Neural progenitor cell (in vitro differentiated cells): ENCODE results near the gene DDX17. TPM values are rescaled to one million over a fixed set of nuclear protein-coding genes. Genes with fewer than 3 reads are reported as not detected.
A peak's percentile ranks its signal among the peaks of the same experiment; 100 is the strongest.

ENCODE experiments used
- DNase-seq: peaks from one replicate; pipeline ENCODE4 v3.0.0-alpha.2; 2016; ENCODE audit warnings: low spot score
- H2AFZ ChIP-seq: fragments of 200-600 bp; sonication (generic); replicated peaks from 2 replicates; pipeline ENCODE4 v1.6.1; 2016; ENCODE audit warnings: antibody characterized with exemption
- H3F3A ChIP-seq: fragments of 200-600 bp; sonication (generic); 2 replicates; pipeline ENCODE4 v1.6.1; 2016; ENCODE audit warnings: antibody characterized with exemption, low read depth
- H3K27ac ChIP-seq: fragments of 200-600 bp; sonication (generic); 2 replicates; pipeline ENCODE4 v1.5.1; 2016; ENCODE audit warnings: mild to moderate bottlenecking
- H3K27me3 ChIP-seq: fragments of 200-600 bp; sonication (generic); 2 replicates; pipeline ENCODE4 v1.6.1; 2016; ENCODE audit warnings: mild to moderate bottlenecking, moderate library complexity
- H3K36me3 ChIP-seq: fragments of 200-600 bp; sonication (generic); 2 replicates; pipeline ENCODE4 v1.5.1; 2016
- H3K4me1 ChIP-seq: fragments of 200-600 bp; sonication (generic); 2 replicates; pipeline ENCODE4 v1.6.1; 2016; ENCODE audit warnings: mixed run types
- H3K4me2 ChIP-seq: fragments of 200-600 bp; sonication (generic); 2 replicates; pipeline ENCODE4 v1.6.1; 2016
- H3K4me3 ChIP-seq: fragments of 200-600 bp; sonication (generic); 2 replicates; pipeline ENCODE4 v1.5.1; 2016
- H3K79me2 ChIP-seq: fragments of 200-600 bp; sonication (generic); 2 replicates; pipeline ENCODE4 v1.6.1; 2016; ENCODE audit warnings: low read depth
- H3K9ac ChIP-seq: fragments of 200-600 bp; sonication (generic); 2 replicates; pipeline ENCODE4 v1.6.1; 2016
- H3K9me3 ChIP-seq: fragments of 200-600 bp; sonication (generic); 2 replicates; pipeline ENCODE4 v1.5.1; 2016; ENCODE audit warnings: low read depth
- H4K20me1 ChIP-seq: fragments of 200-600 bp; sonication (generic); 2 replicates; pipeline ENCODE4 v1.6.1; 2016; ENCODE audit warnings: low read depth
- H3K27ac Mint-ChIP-seq: 3 replicates; pipeline ENCODE4 v1.8.0; 2021; ENCODE audit warnings: mixed read lengths
- H3K27me3 Mint-ChIP-seq: 2 replicates; pipeline ENCODE4 v1.8.0; 2022; ENCODE audit warnings: low read depth, mild to moderate bottlenecking, inconsistent platforms, moderate library complexity, mixed read lengths; ENCODE audit not compliant: insufficient read depth
- H3K36me3 Mint-ChIP-seq: 3 replicates; pipeline ENCODE4 v1.8.0; 2021; ENCODE audit warnings: mixed read lengths
- H3K4me1 Mint-ChIP-seq: 3 replicates; pipeline ENCODE4 v1.8.0; 2021; ENCODE audit warnings: mixed read lengths
- H3K4me3 Mint-ChIP-seq: 3 replicates; pipeline ENCODE4 v1.8.0; 2021; ENCODE audit warnings: mild to moderate bottlenecking, moderate library complexity, mixed read lengths
- H3K9me3 Mint-ChIP-seq: 3 replicates; pipeline ENCODE4 v1.8.0; 2020; ENCODE audit warnings: mixed read lengths
- CTCF ChIP-seq: fragments of 200-600 bp; sonication (generic); IDR thresholded peaks from 2 replicates; pipeline ENCODE4 v1.5.1; 2017; ENCODE audit warnings: antibody characterized with exemption, mild to moderate bottlenecking
- EZH2 ChIP-seq: fragments of 200-600 bp; sonication (generic); IDR thresholded peaks from 2 replicates; pipeline ENCODE4 v1.6.1; 2017; ENCODE audit warnings: antibody characterized with exemption, mild to moderate bottlenecking, moderate library complexity
- EZH2phosphoT487 ChIP-seq: fragments of 200-600 bp; sonication (generic); IDR thresholded peaks from 2 replicates; pipeline ENCODE4 v1.6.1; 2017; ENCODE audit warnings: antibody characterized with exemption
- total RNA-seq: library from RNA; depleted of rRNA; stranded (reverse); fragments of >200 nt; gene quantifications from 2 replicates; pipeline ENCODE4 v1.2.3, GENCODE V29; 2015; ENCODE audit warnings: low replicate concordance

The DDX17 gene
- total RNA-seq, 1 donor from 2014 or later = 621 TPM

GRCh38 chr22:38455076-38455529 is 51.0 kb downstream of the DDX17 start, which contains the start of gene KCNJ4:
Gene KCNJ4 (minus strand): TSS chr22:38455199. CDS start chr22:38428132, 27,067 bp downstream.
- no peaks in the 10 kb centered on the region for H3K36me3 ChIP-seq
- Mint-ChIP-seq H3K36me3 (no peaks in the 10 kb centered on the region), H3K4me3 (peak within 1 kb of the TSS; percentile 89), H3K27me3 (peaks cover 25% of the 10 kb centered on the region), H3K4me1 (peaks cover 57% of the 10 kb centered on the region), H3K27ac (no peak within 1 kb of the TSS), H3K9me3 (no peaks in the 10 kb centered on the region)
- H4K20me1 ChIP-seq = peaks cover 17% of the 10 kb centered on the region
- no peaks in the 10 kb centered on the region for H3K9me3 ChIP-seq
- H2AFZ ChIP-seq = peak within 1 kb of the TSS; percentile 99
- TF ChIP-seq EZH2 = peak; percentile 43
- TF ChIP-seq EZH2phosphoT487 = no peak
- peaks cover 18% of the 10 kb centered on the region for H3F3A ChIP-seq
- peaks cover 88% of the 10 kb centered on the region for H3K27me3 ChIP-seq
- H3K4me3 ChIP-seq = peak within 1 kb of the TSS; percentile 92
- no peak within 1 kb of the TSS for H3K9ac ChIP-seq
- peak within 1 kb of the TSS; percentile 88 for H3K4me2 ChIP-seq
- H3K79me2 ChIP-seq = no peaks in the 10 kb centered on the region
- DNase-seq = no peak
- peaks cover 27% of the 10 kb centered on the region for H3K4me1 ChIP-seq
- no peak within 1 kb of the TSS for H3K27ac ChIP-seq

GRCh38 chr22:38454353-38455075 is 51.6 kb downstream of the DDX17 start:
- Histone ChIP-seq H3K4me2 (peak overlapping the region; percentile 88), H3K9me3 (no peaks in the 10 kb centered on the region), H3K27ac (no peak overlapping the region), H4K20me1 (peaks cover 17% of the 10 kb centered on the region), H3K27me3 (peaks cover 83% of the 10 kb centered on the region), H3F3A (peaks cover 18% of the 10 kb centered on the region), H3K4me3 (peak overlapping the region; percentile 59), H3K9ac (no peak overlapping the region), H3K36me3 (no peaks in the 10 kb centered on the region), H3K4me1 (peaks cover 27% of the 10 kb centered on the region), H3K79me2 (no peaks in the 10 kb centered on the region), H2AFZ (no peak overlapping the region)
- DNase-seq = peak; percentile 62
- no peaks in the 10 kb centered on the region for H3K36me3 Mint-ChIP-seq
- no peaks in the 10 kb centered on the region for H3K9me3 Mint-ChIP-seq
- H3K27me3 Mint-ChIP-seq = peaks cover 25% of the 10 kb centered on the region
- H3K4me3 Mint-ChIP-seq = peak overlapping the region; percentile 89
- no peak for TF ChIP-seq CTCF
- TF ChIP-seq EZH2phosphoT487 = peak; percentile 78
- peak; percentile 83 for TF ChIP-seq EZH2
- no peak overlapping the region for H3K27ac Mint-ChIP-seq
- H3K4me1 Mint-ChIP-seq = peaks cover 59% of the 10 kb centered on the region

GRCh38 chr22:38453996-38454352 is 52.1 kb downstream of the DDX17 start:
- Histone ChIP-seq H3K4me2 (peak overlapping the region; percentile 88), H3K9ac (no peak overlapping the region), H2AFZ (no peak overlapping the region), H4K20me1 (peaks cover 17% of the 10 kb centered on the region), H3K4me1 (peaks cover 27% of the 10 kb centered on the region), H3K79me2 (no peaks in the 10 kb centered on the region), H3K9me3 (no peaks in the 10 kb centered on the region), H3K27ac (no peak overlapping the region), H3K4me3 (peak overlapping the region; percentile 59), H3K27me3 (peaks cover 78% of the 10 kb centered on the region), H3K36me3 (no peaks in the 10 kb centered on the region), H3F3A (peaks cover 13% of the 10 kb centered on the region)
- peaks cover 56% of the 10 kb centered on the region for H3K4me1 Mint-ChIP-seq
- no peak for DNase-seq
- peak overlapping the region; percentile 89 for H3K4me3 Mint-ChIP-seq
- no peaks in the 10 kb centered on the region for H3K9me3 Mint-ChIP-seq
- no peak overlapping the region for H3K27ac Mint-ChIP-seq
- no peaks in the 10 kb centered on the region for H3K36me3 Mint-ChIP-seq
- peaks cover 20% of the 10 kb centered on the region for H3K27me3 Mint-ChIP-seq
- TF ChIP-seq CTCF = no peak
- TF ChIP-seq EZH2phosphoT487 = no peak
- TF ChIP-seq EZH2 = no peak
